ENCODE results near the gene SLC12A7.
"Not testable (repeated sequence)": the region's sequence is repeated elsewhere in the genome, so short reads cannot be mapped to it uniquely, and the experiment has no call there.

SLC12A7 gene

DNA sequence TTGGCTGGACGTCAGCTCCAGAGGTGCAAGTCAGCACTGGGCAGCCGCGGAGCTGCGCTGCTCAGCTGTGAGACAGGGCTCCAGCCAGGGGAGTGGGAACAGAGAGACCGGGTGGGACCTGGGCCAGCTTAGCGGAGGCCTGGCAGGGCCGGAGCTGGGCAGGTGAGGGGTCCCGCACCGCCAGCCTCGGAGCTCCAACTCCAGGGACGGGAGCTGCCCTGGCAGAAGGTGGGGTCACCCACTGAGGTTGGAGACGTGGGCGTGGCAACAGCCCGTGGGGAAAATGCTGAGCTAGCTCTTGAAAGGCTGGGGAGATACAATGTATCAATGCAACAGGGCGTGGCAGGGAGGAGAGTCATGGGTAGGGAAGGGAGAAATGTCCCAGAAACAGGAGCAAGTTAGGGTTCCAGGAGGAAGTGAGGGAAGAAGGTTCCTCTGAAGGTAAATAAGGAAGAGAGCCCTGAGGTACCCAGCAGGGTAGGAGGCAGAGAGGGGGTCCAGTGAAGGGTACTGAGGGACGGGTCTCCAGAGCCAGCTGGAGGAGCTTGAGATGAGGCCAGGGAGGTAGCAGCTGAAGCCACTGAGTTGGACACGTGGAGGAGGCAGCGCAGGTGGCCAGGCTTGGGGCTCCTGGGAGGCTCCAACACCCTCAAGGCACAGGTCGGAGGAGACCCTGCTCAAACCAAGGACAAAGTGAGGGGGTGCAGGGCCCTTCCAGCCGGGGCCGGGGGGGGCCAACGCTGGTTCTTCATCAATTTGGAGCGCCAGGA lies 104.0 kb downstream of the SLC12A7 start:
- no peak for DNase-seq (ENCODE audit: low read depth in 3 of 3)

DNA sequence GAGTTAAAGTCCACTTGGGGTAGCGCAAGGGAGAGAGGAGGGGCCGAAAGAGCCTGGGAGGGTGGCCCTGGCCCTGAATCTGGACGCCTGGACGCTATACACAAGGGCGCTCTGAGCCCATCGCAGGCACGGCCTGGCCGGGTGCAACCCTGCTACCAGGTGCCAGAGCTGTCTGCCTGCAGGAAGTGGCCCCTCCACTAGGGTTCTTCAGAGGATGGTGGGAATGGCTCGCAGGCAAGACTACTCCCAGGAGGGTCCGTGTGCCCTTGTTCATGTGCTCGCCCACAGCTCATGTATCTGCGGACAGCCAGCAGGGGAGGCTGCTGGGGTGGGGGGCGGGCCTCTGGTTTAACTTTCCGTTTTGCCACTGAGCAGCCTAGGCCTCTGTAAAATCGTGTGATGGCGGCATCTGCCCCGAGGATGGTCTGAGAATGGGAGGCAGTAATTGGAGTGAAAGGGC lies 104.6 kb downstream of the SLC12A7 start:
- no peak for DNase-seq (ENCODE audit: low read depth in 3 of 3)

DNA sequence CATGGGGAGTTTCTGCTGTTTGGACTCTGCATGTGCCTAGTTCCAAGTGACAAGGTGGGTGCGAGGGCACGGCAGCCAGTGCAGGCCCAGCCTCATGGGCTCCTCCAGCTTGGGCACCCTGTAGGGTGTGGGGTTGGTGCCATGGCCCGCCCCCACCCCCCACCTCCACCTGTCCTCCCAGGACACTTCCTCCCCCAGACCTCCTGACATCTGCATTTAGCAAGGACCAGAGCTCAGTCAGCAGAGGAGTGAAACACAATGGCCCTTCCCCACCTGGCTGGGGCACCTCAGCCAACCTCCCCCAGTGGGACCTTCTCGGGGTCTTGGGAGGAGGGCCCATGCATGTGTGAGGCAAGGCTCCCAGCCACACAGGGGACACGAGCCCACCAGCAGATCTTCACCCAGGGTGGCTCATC lies 105.2 kb downstream of the SLC12A7 start:
- DNase-seq (ENCODE audit: low read depth in 3 of 3), result no peak

DNA sequence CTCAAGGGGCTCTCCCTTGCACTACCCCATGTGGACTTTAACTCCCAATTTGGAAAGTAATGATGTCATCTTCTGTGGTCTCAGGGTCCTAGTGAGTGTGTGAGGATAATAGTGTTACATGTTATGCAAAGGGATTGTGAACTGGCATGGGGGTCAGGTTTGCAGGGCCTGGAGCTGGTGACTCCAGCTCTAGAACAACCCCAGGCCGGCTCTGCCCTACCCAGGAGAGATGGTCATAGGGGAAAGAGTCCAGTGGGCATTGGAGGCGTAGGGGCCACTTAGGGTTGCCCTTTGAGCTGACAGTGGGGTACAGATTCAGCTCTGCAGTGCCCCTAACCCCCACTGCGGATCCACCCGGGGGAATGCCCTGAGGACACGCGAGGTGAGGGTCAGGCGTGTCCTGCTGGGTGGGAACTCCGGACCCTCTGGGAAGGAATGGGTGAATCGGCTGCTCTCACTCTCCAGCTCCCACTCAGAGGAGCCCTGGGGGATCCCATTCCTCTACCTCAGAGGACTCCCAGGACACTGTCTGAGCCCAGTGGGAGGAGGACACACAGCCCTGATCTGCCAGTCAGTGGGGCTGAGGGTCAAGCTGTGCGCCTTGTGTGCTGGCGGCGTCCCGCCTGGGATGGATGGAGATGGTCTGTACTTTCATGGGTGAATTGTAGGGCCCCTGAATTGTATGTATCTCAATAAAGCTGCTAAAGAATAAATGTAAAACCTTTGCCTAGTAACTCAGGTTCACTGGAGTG lies 105.8 kb downstream of the SLC12A7 start:
- DNase-seq (ENCODE audit: low read depth in 3 of 3), result no peak

DNA sequence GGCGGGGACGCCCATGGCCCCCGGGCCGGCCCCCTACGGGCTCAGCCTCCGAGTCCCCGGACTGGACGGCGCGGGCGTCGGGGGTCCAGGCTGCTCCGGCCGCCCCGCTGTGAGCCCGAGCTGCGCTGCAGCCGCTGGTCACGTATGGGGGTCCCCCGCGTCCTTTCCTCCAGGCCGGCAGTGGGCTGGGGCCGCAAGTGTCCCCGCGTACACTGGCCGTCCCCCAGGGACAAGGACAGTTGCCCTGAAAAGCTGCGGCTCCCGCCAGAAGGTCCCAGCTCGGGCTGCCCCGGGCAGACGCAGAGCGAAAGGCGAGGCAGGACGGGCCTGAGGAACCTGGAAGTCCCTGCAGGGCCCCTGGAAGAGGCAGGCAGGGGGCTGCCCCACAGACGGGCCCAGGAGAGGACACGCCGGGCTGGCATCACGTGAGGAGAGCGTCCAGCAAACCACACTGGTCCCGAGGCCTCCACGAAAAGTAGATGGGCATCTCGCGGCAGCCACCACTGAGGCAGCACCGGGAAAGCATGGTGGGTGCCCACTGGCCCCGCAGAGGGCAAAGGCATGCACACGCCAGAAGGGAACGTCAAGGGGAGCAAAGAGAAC lies 106.5 kb downstream of the SLC12A7 start:
- DNase-seq (ENCODE audit: low read depth in 3 of 3), result no peak

DNA sequence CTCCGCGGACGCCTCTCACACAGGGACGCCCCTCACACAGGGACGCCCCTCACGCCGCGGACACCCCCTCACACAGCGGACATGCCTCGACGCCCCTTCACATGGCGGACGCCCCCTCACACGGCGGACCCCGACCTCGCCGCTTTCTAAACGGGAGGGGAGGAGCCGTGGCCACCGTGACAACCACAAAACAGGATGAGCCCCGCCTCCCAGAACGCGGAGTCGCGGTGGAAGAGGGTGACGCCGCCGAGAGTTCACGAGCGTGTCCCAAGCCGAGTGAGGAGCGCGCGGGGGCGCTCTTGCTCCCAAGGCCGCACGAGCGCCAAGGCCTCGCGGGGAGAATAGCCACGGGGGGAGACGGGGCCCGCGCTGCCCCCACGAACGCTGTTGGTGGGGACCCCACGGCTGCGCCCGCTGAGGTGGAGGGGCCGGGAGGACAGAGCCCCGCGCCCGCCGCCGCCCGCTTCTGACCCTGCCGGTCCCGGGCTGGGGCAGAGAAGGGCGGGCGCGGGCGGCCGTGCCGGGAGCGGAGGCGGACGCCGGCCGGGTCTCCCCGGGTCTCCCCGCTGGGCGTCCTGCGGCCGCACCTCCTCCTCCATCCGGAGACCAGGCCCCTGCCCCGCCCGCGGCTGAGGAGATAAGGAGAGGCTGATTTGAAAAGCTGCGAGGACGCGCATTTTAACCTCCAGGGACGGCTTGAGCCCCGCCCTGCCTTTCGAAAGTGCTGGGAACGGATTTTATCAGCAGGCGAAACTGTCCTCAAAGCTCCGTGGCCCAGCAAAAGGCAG lies 107.2 kb downstream of the SLC12A7 start:
- DNase-seq (ENCODE audit: low read depth in 3 of 3), result peak in 1 of 3 experiments; percentile 36

DNA sequence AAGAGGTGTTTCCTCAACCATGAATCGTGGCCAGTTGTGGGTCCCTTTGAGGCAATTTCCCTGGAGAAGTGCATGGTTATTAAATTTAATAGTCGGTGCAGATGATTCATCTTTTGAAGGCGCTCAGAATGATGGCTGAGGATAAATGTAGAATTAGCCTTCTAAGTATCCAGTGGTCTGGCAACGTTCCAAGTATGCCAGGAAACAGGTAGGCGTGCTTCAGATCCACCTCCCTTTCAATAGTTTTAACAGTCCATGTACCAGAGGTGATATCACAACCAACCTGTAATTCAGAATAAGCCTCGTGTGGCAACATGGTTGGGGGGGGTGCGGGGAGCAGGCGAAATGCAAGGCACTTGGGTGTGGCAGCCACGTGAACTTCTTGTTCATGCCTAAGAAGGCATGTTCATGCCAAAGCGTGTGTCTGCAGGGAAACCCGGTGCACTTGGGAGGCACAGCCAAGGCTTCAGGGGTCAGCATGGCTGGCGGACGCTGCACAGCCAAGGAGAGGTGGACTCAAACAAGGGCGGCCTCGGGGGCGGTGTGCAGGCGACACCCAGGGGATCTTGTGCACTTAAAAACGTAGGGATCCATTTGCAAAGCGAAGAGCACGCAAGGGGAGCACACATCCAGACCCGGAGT lies 108.4 kb downstream of the SLC12A7 start:
- DNase-seq (ENCODE audit: low read depth in 3 of 3), result no peak

DNA sequence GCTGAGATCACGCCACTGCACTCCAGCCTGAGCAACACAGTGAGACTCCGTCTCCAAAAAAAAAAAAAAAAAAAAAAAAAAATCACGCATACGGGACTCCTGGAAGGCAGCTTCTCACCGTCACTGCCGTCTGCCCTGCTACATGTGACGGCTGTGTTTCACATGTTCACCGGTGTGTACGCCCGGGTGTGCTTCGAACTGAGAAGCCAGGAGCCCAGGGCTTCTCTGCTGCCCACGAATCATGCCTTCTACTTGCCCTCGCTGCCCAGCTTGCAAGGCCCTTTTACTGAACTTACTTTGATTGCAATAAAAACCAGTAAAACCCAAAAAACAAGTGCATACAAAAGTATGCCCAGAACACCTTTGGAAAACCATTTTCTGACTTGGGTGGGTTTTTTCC lies 109.0 kb downstream of the SLC12A7 start:
- DNase-seq (ENCODE audit: low read depth in 3 of 3), result no peak

DNA sequence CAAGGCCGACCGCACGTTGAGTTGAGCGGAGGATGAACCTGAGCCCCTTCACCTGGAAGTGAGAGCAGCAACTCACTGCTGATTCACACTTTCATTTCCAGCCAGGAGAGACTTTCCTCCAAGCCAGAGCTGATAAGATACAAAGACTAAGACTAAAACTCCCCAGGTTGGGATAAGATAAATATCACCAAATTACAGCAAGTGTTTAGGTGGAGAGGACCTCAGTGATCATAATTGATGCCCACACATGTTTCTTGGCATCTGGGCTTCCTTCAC lies 109.7 kb downstream of the SLC12A7 start:
- DNase-seq (ENCODE audit: low read depth in 3 of 3), result no peak

DNA sequence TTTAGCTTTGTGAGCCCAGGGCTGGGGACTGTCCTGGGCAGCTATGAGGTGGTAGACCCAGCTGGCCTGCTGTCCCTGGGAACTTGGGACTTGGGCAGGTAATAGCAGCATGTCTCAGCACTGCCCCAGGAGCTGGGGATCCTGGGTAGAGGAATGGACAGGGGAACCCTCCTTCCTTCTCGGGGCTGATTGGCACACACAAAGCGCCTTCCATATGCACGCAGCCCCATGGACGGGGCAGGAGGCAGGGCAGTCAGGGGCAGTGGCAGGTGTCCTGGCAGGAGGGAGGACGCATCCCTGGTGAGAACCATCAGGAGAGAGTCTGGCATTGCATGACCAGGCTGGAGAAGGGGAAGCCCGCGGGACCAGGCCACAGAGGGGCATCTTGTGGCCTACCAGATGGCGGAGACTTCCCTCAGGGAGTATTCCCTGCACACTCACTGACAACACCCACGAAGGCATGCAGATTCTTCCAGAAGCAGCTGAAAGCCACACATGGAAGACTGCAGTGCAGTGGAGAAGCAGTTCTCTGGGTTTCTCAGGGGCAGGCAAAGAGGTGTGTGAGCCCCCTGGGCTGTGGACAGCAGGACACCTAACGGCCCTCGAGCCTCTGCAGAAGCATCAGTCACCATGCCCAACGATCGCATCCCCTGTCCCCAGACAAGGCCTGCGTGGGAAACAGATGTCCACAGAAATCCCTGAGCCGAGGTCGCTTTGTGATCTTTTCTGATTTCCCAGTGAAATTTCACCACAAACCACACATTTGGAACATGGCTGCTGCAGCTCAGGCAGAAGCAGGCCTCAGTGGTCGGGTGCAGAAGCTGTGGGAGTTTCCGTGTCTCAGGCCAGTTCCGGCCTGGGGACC lies 110.2 kb downstream of the SLC12A7 start:
- DNase-seq (ENCODE audit: low read depth in 3 of 3), result no peak

DNA sequence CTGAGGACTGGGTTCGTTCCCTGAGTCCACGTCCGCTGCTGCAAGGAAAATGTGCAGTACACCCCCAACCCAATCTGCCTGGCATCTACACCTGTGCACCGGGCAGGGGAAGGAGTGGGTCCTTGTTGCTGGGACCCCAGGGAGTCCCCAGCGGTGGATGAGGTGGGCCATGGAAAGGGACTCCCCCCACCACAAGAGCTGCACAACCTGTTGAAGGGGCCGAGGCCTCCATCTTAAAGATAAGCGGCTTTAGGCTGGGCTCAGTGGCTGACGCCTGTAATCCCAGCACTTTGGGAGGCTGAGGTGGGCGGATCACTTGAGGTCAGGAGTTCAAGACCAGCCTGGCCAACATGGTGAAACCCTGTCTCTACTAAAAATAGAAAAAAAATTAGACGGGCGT lies 111.0 kb downstream of the SLC12A7 start:
- not testable (repeated sequence) for DNase-seq (ENCODE audit: low read depth in 3 of 3)
